PC-3 (cell line): Measurements from ENCODE around the gene TAS1R3.

Experiments
- CTCF ChIP-seq: fragments of 300-600 bp; sonication (generic); conservative IDR thresholded peaks from 2 replicates; pipeline ENCODE4 v1.5.1; 2017; ENCODE audit warnings: antibody characterized with exemption, low read depth, mild to moderate bottlenecking, low read length
- EZH2 ChIP-seq: fragments of 300-600 bp; sonication (generic); IDR thresholded peaks from one replicate; pipeline ENCODE4 v1.6.1; 2017; ENCODE audit warnings: antibody characterized with exemption, mild to moderate bottlenecking, low read length; ENCODE audit not compliant: unreplicated experiment
- EZH2phosphoT487 ChIP-seq: fragments of 300-600 bp; sonication (generic); IDR thresholded peaks from 2 replicates; pipeline ENCODE4 v1.6.1; 2018; ENCODE audit warnings: mild to moderate bottlenecking, antibody characterized with exemption, low read length, borderline replicate concordance

- TF ChIP-seq EZH2 (no peak), CTCF (no peak), EZH2phosphoT487 (no peak)
Measured at GRCh38 chr1:1345860-1346500, 14.9 kb downstream of the TAS1R3 start.
